Stimulated activated CD8-positive, alpha-beta memory T cell treated with anti-CD3 and anti-CD28 coated beads, Interleukin-15, amount 100 ng/mL, for 24 hours (primary cell): ENCODE results near the gene TOMM70.
"Not testable (repeated sequence)": the region's sequence is repeated elsewhere in the genome, so short reads cannot be mapped to it uniquely, and the experiment has no call there.

Experiments used
- DNase-seq: peaks from one replicate; pipeline ENCODE4 v3.0.0-alpha.2; 2020; ENCODE audit warnings: low read depth

TOMM70 gene

DNA sequence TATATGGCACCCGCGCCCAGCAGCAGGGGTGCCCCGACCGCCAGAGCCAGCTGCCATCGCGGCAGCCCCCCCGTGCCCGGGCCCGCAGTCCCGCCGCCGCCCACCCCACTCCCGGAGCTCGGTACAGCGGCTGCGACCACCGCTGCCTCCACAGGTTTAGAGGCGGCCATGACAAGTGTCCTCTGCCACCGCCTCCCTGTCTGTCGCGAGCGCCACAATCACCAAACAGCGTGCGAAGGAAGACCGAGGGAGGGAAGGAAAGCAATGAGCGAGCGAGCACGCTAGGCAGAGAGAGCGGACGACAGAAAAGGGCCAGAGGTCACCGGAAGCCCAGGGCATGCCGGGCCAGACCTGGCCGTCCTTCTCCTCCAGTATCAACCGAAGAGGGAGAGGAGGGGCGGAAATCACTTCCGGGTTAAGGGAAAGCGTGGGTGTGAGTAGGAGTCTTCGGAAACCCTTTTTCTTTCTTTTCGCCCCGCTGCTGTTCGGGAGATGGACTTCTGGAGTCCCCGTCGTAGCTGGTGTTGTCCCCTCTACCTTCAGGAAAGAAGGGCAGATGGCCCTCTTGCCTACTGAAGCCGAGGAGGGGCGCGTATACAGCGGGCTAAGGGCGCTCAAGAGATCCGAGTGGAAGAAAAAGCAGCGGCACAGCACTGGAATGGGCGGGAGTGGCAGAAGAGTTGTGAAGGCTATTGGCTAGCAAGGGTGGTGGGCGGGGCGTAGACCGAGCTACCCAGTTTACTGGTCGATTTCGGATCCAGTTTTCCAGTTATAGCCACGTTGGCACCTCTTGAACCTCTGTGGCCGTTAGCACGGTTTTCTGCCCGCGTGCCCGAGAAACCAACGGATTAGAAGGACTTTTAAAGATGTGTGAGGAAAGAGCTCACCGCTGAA is at the start of gene TOMM70, which contains the start of gene LNP1:
TSS of gene TOMM70 (minus strand) at position 310 of the 894 bp plus-strand sequence. CDS start at position 170, 140 bp downstream.
TSS of gene LNP1 (plus strand) at position 760 of the 894 bp plus-strand sequence. CDS start 28,191 bp downstream, outside the sequence.
- DNase-seq = peak; percentile 77

DNA sequence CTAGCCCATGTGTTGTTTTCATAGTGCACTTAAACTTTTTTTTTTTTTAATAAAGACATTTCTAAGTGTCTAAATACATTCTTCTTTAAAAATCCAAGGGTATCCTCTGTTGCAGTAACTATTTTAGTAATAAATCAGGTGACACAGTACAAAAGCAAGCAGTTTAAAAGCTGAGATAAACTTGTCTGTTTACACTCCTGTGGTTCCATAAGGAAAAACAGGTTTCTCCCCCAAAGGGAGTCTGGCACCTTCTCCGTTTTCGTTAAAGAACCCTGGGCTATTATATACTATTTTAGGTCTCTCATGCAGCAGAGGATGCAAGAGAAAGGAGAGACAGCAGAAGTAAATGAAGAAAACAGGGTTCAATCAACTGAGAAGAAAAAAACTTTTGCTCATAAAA is 48.3 kb upstream of the TOMM70 start:
- no peak for DNase-seq

DNA sequence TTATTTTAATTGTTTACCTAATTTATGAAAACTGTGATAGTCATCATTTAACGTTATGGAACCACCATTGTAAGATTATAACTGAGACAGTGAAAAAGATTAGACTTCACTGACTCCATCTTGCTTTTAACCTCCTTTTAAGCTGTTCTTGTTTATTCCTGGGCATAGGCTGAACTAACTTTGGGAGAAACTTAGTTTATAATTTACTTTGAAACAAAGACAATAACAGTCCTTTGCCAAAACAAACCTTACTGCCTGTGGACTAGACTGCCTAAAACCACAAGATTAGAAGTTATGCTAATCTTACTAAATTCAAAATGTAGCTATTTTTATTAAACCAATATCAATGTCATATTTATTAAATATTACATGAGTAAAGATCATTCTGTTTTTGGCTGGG is 47.2 kb upstream of the TOMM70 start:
- DNase-seq = no peak

DNA sequence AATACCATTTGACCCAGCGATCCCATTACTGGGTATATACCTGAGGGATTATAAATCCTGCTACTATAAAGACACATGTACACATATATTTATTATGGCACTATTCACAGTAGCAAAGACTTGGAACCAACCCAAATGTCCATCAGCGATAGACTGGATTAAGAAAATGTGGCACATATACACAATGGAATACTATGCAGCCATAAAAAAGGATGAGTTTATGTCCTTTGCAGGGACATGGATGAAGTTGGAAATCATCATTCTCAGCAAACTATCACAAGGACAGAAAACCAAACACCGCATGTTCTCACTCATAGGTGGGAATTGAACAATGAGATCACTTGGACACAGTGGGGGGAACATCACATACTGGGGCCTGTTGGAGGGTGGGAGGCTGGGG is 46.2 kb upstream of the TOMM70 start:
- not testable (repeated sequence) for DNase-seq

DNA sequence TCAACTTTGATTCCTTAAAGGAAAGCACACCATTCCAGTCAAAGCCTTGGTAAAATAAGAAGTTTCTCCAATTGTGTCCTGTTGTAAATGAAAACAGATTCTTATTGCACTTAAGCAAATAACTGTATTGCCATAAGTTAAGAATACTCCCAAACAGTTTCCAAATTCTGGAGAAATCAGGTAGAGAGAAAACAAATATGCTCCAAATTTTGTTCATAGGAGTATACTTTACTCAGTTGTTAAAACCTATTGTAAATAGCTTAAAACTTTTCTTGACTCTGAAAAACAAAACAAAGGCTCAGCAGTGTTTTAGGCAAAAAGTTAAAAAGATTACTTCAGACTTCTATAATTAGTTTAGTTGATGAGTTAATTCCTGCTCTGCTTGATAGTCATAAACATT is 42.8 kb upstream of the TOMM70 start:
- DNase-seq = no peak

DNA sequence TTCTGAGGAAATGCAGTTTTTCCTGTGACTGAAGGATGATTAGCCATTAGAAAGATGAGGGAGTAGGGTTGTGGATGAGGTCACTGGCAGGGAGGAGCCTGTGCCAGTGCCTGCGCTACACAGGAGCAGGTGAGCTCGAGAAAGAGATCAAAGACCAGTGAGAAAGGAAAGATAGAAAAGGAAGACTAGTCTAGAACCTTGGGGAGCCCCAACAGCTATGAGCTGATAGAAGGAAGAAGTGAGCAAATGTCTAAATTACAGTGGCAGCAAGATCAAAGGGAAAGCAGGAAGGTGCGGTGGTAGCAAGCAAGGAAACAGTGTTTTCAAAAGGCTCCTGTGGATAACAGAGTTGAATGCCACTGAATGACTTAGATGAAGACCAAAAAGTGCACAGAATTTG is 40.0 kb upstream of the TOMM70 start:
- no peak for DNase-seq

DNA sequence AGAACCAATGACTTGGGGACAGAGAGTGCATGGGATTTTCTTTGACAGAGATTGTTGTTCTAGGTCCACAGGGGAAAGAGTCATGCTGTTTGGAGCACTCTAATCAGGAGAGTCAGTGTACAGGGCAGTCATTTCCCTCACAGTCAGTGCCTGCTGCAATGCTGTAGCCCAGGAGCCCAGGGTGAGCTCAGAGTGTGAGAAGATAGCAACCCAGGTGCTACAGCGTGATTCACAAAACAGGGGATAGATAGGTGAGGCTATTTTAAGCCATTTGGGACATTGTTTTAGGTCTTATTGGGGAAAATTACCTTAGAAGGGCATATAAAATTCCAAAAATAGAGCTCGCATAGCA is 37.7 kb upstream of the TOMM70 start:
- DNase-seq = no peak

DNA sequence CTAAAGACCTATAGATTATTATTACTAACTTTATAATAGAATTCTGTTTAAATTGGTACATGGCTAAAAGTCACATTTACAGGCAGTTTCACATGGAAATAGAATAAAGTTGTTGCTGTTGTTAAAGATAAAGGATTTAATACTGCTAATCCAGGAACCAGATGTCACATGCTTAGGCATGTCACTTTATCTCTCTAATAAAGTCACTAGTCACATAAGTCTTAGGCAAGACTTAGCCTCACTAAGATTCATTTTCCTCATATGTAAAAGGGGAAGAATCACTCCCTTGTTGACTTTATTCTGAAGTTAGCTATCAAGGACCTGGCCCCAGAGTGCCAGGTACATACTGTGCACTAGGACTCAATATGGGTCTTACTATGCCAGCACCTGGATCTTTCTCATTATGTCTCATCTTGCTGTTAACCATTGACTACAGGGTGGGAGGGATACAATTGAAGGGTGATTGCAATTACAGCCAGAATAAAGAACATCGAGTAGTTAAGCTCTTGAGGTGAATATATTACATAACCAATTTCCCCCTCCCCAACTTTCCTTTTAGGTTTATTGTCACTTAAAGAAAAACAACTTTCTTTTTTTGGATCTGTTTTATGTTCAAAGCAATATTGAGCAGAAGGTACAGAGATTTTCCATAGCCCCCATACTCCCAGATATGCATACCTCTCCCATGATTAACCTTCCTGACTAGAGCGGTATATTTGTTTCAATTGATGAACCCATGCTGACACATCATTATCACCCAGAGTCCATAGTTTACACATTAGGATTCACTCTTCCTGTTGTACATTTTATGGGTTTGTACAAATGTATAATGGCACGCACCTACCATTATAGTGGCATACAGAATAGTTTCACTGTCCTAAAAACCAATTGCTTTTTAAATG is 37.1 kb upstream of the TOMM70 start:
- no peak for DNase-seq

DNA sequence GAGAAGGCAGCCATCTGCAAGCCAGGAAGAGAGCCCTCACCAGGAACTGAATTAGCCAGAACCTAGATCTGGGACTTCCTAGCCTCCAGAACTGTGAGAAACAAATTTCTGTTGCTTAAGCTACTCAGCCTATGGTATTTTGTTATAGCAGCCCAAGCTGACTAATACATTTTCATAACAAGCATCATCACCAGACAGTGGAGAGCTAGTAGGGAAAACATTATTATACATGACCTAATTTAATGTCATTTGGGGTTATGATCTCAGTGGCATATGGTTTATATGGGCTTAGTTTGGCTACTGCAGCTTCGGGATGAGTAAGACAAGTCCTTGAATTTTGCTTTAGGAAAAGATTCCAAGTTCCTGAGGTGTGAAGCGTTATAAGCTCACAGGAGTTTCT is 36.1 kb upstream of the TOMM70 start:
- no peak for DNase-seq

DNA sequence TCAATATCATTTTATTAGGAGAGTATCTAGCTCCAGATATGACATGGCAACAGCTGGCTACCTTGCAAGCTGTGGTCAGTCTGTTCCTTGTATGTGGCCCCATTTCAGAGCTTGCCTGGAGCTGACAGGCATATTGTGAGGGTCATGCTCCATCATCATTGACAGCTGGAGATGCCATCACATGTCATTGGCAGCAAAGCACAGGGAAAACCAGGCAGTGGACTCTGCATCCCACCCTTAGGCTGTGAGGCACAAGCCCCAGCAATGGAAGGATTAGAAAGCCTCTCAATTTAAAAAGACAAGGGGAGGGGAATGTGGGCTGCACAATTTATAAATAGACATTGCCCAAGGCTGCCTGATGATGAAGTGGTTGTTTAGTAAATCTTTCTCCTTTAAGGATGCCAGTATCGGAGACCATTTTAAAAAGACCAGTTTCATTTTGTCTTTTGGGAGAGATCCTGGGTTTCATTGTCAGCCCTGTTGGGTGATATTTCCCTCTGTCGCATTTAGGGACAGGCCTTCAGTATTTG is 28.4 kb upstream of the TOMM70 start:
- no peak for DNase-seq

DNA sequence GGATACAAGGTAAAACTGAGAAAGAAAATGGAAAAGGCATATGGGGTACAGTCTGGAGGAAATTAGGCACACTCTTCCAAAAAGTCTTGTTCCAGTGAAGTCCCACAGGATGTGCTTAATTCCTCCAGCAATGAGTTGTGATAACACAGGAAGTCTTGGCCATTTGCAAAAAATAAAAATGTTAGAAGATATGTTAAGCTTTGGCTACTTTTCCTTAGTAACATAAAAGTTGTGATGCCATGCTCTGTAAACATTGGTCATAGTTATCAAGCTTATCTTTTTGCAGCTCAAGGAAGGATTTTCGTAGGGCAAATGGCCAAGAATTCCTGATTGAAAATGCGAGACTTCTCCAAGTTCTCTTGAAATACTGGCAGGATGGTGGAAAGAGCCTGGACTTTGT is 26.8 kb upstream of the TOMM70 start:
- DNase-seq = no peak

DNA sequence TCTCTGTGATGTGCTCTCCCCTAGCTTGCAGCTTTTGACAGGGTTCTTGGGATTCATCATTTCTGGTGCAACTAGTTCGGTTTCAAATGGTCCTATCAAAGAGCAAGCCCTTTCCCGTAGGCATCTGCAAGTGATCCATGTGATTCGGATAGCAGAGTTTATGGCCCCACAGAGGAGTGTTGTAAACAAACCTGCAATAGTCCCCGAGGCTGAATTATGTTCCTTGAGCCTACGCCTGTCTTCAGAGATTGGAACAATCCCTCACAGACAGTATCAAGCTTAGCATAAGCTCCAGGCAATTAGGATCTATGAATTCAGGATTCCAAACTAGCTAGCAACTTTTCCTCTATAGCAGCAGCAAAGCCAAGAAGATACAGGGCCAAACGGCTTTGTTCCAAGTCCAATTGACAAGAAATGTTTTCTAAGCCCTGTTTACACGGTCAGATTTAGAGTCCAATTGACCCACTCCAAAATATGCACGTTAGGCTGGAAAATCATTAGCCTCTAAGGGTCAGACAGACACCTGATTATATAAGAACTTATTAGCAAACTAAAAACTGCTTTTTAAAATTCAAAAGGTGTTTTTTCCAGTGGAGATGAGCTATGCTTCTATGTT is 25.3 kb upstream of the TOMM70 start:
- no peak for DNase-seq

DNA sequence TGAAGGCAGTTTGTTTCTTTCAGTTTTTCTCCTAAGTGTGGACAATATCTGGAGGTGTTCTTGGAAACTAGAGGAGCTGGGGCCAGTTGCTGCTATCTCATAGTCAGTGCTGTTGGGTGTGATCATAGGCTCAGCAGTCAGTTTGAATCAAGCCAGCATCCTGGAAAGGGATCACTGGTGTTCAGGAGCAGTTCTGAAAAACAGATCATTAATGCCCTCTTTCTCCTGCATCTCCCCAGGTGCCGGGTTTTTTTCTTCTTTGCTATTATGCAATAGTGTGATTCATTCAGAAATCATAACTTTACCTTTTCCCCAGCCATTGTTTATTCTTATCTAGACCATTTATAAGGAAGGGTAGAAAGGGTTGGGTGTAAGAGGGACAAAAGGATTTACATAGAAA is 24.4 kb upstream of the TOMM70 start:
- DNase-seq = no peak

DNA sequence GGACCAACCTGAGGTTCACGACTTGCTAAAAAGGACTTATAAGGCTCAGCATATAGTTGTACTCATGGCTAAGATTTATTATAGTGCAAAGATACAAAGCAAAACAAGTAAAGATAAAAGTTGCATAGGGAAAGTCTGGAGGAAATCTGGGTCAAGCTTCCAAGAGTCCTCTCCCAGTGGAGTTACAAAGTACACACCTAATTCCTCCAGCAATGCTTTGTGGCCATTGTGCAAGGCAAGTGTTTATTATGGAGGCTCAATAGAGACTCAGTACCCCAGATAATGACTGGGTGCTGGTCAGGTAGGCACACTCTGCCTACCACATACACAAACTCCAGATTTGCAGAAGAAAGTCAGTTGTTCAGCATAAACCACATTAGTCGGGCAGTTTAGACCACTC is 23.4 kb upstream of the TOMM70 start:
- DNase-seq = no peak

DNA sequence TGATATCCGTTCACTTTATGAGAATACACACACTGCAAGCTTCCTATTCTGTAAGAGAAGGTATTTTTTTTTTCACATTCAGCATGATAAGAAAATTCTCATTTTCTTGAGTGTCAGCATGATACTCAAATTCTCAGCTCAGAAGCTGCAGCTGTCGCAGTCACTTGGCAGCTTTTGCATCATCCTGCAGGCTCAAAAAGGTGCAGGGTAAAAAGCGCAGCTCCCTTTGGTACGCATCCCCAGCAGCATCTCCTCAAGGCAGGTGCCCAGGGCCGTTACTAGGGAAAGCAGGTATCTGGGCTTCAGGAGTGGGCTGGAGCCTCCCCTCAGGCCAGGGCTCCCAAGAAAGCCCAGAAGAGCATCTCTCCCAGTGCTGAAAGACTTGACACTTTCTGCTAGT is 22.7 kb upstream of the TOMM70 start:
- DNase-seq = no peak

DNA sequence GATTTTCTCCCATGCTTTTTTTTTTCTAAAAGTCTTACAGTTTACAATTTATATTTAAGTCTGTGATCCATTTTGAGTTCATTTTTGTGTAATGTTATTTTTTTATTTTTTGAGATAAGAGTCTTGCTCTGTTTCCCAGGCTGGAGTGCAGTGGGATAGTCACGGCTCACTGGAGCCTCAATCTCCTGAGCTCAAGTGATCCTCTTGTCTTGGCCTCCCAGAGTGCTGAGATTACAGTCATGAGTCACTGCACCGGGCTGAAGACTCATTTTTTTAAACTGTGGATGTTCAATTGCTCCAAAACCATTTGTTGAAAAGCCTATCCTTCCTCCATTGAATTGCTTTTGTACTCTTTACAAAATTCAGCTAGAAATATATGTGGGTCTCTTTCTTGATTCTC is 20.0 kb upstream of the TOMM70 start:
- DNase-seq = no peak

DNA sequence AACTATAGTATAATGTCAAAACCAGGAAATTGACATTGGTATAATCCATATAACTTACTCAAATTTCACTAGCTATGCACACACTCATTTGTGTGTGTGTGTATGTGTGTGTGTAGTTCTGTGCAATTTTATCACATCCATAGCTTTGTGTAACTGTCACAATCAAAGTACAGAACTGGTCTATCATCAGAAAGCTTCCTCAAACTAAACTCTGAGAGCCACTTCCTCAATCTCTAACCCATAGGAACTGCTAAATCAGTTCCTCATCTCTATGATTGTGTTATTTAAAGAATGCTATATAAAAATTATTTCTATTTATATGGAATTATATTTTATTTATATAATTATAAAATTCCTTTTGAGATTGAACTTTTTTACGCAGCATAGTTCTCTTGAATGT is 18.5 kb upstream of the TOMM70 start:
- no peak for DNase-seq

DNA sequence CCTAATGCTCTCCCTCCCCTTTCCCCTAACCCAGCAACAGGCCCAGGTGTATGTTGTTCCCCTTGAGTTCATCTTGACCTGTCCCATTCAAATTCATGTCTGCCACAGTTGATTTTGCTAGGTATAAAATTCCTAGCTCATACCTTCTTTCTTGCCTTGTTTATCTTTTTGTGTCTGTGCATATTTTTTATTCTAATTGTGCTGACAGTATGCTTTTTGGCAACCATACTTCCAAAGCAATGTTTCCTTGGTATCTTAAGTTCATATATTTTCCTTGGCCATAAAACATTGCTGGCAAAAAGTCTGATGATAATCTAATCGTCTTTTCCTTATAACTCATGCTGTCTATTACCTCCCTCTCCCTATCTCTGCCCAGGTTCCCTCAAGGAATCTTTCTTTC is 16.0 kb upstream of the TOMM70 start:
- no peak for DNase-seq

DNA sequence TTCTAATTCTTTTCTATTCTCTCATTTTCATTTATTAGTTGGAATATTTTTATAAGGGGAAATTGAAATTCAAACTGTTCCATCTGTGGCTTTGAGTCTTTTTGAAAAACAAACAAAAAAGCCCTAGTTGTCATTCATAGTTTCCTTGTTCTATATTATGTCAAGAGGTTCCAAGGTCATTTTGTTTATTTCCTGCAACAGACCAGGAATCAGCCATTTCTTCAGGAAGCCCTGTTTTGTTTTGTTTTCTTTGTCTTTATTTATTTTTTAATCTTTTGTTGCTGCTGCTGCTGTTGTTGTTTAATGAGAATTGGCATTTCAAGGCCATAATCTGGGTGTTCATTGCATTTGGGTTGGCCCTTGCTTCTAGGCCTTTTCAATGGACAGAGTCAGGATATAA is 15.3 kb upstream of the TOMM70 start:
- no peak for DNase-seq

DNA sequence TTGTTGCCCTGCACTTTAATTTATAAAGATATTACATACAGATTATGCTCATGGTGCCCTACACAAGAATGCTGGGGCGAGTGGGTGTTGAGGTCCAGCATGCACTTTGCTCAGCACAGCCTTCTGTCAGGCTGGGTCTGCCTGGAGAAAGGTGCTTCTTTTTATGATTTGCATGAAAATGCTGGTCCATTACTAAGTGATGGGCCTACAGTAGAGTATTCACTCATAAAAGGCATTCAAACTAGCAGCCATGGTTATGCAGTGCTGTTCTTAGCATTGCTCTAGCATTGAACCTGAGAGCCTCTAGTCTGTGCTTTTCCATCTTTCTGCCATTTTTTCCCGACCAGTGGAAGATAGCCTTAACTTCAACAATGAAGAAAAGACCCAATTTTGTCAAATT is 12.7 kb upstream of the TOMM70 start:
- DNase-seq = no peak

DNA sequence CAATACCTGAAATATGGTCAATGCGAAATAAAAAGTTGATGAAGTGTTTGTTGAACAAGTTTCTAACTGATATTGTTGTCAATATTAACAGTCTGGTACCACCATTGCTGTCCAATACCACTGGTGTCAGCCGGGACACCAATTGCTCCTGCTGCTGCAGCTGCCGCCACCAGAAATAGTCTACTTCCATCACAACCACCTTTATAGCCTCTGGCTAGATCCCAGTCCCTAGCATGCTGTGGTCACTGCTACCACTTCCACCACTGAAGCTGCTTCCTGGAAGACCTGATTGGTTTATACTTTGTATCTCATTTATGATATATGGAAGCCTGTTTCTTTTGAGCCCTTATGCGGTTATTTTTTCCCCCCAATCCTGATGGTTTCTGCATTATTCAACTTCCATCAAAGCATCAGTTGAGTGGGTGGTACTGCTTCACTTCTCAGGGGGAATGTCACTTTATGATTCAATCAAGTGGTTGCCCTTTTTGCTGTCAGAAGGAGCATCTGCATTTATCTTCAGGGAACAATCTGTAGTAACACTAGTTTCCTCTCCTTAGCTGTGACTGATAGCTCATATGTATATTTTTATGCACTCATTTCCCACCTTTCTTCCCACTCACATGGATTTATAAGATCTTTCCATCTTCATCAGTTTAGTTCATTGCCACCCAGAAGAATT is 12.2 kb upstream of the TOMM70 start:
- no peak for DNase-seq
